Measurements from ENCODE around the gene SSR2. TPM values are rescaled to one million over a fixed set of nuclear protein-coding genes. Genes with fewer than 3 reads are reported as not detected.
A peak's percentile ranks its signal among the peaks of the same experiment; 100 is the strongest.

Gene SSR2
- total RNA-seq, 1 donor from 2014 or later: 231 TPM

- ATAC-seq (peak; percentile 10), DNase-seq (peak; percentile 83)
- Histone ChIP-seq H3K36me3 (peaks cover 7% of the 10 kb centered on the region), H3K9me3 (no peaks in the 10 kb centered on the region), H3K4me1 (peaks cover 8% of the 10 kb centered on the region), H3K27ac (peak overlapping the region; percentile 42), H3K4me3 (peak overlapping the region; percentile 93), H3K27me3 (no peaks in the 10 kb centered on the region)
- peak; percentile 33 for TF ChIP-seq CTCF (IDR thresholded peaks at IDR 0.05)
- intact Hi-C loops (cut with DNase I): no loop called here
These were observed 32.4 kb upstream of the SSR2 start for GRCh38 chr1:156052862-156053767.

- ATAC-seq (no peak), DNase-seq (no peak)
- Histone ChIP-seq H3K36me3 (peaks cover 10% of the 10 kb centered on the region), H3K27me3 (no peaks in the 10 kb centered on the region), H3K4me3 (no peak overlapping the region), H3K4me1 (peaks cover 8% of the 10 kb centered on the region), H3K27ac (no peak overlapping the region), H3K9me3 (no peaks in the 10 kb centered on the region)
- intact Hi-C loops (cut with DNase I): no loop called here
- no peak for TF ChIP-seq CTCF (IDR thresholded peaks at IDR 0.05)
These were observed 30.4 kb upstream of the SSR2 start for GRCh38 chr1:156051011-156051725.

- intact Hi-C loops (cut with DNase I): no loop called here
- no peak for TF ChIP-seq CTCF (IDR thresholded peaks at IDR 0.05)
- Histone ChIP-seq H3K27me3 (no peaks in the 10 kb centered on the region), H3K4me3 (no peak overlapping the region), H3K4me1 (peaks cover under 1% of the 10 kb centered on the region), H3K9me3 (no peaks in the 10 kb centered on the region), H3K36me3 (peaks cover 10% of the 10 kb centered on the region), H3K27ac (no peak overlapping the region)
- ATAC-seq (no peak), DNase-seq (no peak)
These were observed 29.6 kb upstream of the SSR2 start for GRCh38 chr1:156050376-156050775.

- Histone ChIP-seq H3K4me1 (no peaks in the 10 kb centered on the region), H3K9me3 (no peaks in the 10 kb centered on the region), H3K27ac (no peak overlapping the region), H3K27me3 (no peaks in the 10 kb centered on the region), H3K36me3 (peaks cover 22% of the 10 kb centered on the region), H3K4me3 (no peak overlapping the region)
- no peak for TF ChIP-seq CTCF (IDR thresholded peaks at IDR 0.05)
- intact Hi-C loops (cut with DNase I): no loop called here
- DNase-seq: no peak
- ATAC-seq: no peak
These were observed 28.0 kb upstream of the SSR2 start for GRCh38 chr1:156048663-156049258.

- Histone ChIP-seq H3K9me3 (no peaks in the 10 kb centered on the region), H3K27me3 (no peaks in the 10 kb centered on the region), H3K27ac (no peak overlapping the region), H3K4me1 (no peaks in the 10 kb centered on the region), H3K36me3 (peaks cover 53% of the 10 kb centered on the region), H3K4me3 (no peak overlapping the region)
- no peak for TF ChIP-seq CTCF (IDR thresholded peaks at IDR 0.05)
- intact Hi-C loops (cut with DNase I): no loop called here
- no peak for ATAC-seq
- no peak for DNase-seq
These were observed 24.3 kb upstream of the SSR2 start for GRCh38 chr1:156045076-156045475.
